HG03196 (cell line): ENCODE data around the gene URM1.
A peak's percentile ranks its signal among the peaks of the same experiment; 100 is the strongest.
"Not testable (repeated sequence)": the region's sequence is repeated elsewhere in the genome, so short reads cannot be mapped to it uniquely, and the experiment has no call there.

Experiments
- ATAC-seq: cut with Tn5 transposase; IDR thresholded peaks from one replicate; pipeline ENCODE4 v1.9.1; 2021; ENCODE audit not compliant: unreplicated experiment

The URM1 gene

GRCh38 chr9:128406848-128407391, 35.7 kb downstream of the URM1 start:
- no peak for ATAC-seq

GRCh38 chr9:128408963-128409431, 37.8 kb downstream of the URM1 start:
- no peak for ATAC-seq

GRCh38 chr9:128409450-128409849, 38.3 kb downstream of the URM1 start:
- ATAC-seq = no peak

GRCh38 chr9:128409978-128410377, 38.8 kb downstream of the URM1 start:
- no peak for ATAC-seq

- ATAC-seq = no peak
Observed at GRCh38 chr9:128411364-128412119, 40.4 kb downstream of the URM1 start.

- ATAC-seq = no peak
Observed at GRCh38 chr9:128412120-128412790, 41.1 kb downstream of the URM1 start.

GRCh38 chr9:128413728-128414127, 42.6 kb downstream of the URM1 start:
- not testable (repeated sequence) for ATAC-seq

GRCh38 chr9:128414461-128414860, 43.3 kb downstream of the URM1 start:
- no peak for ATAC-seq

GRCh38 chr9:128415281-128415680, 44.1 kb downstream of the URM1 start:
- ATAC-seq = no peak

- no peak for ATAC-seq
Observed at GRCh38 chr9:128416014-128416413, 44.8 kb downstream of the URM1 start.

GRCh38 chr9:128416432-128417019, 45.4 kb downstream of the URM1 start:
- no peak for ATAC-seq

GRCh38 chr9:128419061-128419925, 48.1 kb downstream of the URM1 start:
- ATAC-seq = no peak

GRCh38 chr9:128420060-128420650, 49.0 kb downstream of the URM1 start:
- peak; percentile 67 for ATAC-seq

GRCh38 chr9:128420651-128421481, 49.7 kb downstream of the URM1 start, which contains the start of gene CERCAM:
TSS of gene CERCAM (plus strand) at chr9:128420857. CDS start at chr9:128420878, 21 bp downstream.
- ATAC-seq = peak; percentile 54

GRCh38 chr9:128421482-128421996, 50.4 kb downstream of the URM1 start:
- no peak for ATAC-seq

- ATAC-seq = not testable (repeated sequence)
Observed at GRCh38 chr9:128422022-128422782, 51.0 kb downstream of the URM1 start.

- ATAC-seq = no peak
Observed at GRCh38 chr9:128422783-128423150, 51.6 kb downstream of the URM1 start.

- not testable (repeated sequence) for ATAC-seq
Observed at GRCh38 chr9:128423356-128423755, 52.2 kb downstream of the URM1 start.
